HepG2 (cell line): ENCODE measurements around the gene SLC26A4. TPM values are rescaled to one million over a fixed set of nuclear protein-coding genes. Genes with fewer than 3 reads are reported as not detected.

Experiments
- FOXM1 ChIP-seq: sonication (generic); formaldehyde crosslinking; IDR thresholded peaks from 2 replicates; pipeline ENCODE4 v1.5.0; 2020; ENCODE audit warnings: missing genetic modification reagents
- HNRNPL ChIP-seq: fragments of 200-400 bp; formaldehyde crosslinking; IDR thresholded peaks from 2 replicates; pipeline ENCODE4 v1.6.1; 2017; ENCODE audit warnings: mild to moderate bottlenecking, low read depth, low read length
- LRRFIP1 ChIP-seq: sonication (generic); formaldehyde crosslinking; conservative IDR thresholded peaks from 2 replicates; pipeline ENCODE4 v1.4.0; 2020; ENCODE audit warnings: missing genetic modification reagents
- MAF1 ChIP-seq: sonication (generic); formaldehyde crosslinking; IDR thresholded peaks from 2 replicates; pipeline ENCODE4 v1.5.0; 2020; ENCODE audit warnings: missing genetic modification reagents, borderline replicate concordance
- MBNL3 ChIP-seq: fragments of 250-450 bp; sonication (Bioruptor Pico); conservative IDR thresholded peaks from 2 replicates; pipeline ENCODE4 v1.8.0; 2022; ENCODE audit warnings: mild to moderate bottlenecking, inconsistent platforms
- MEIS2 ChIP-seq: sonication (generic); formaldehyde crosslinking; IDR thresholded peaks from 2 replicates; pipeline ENCODE4 v1.9.0; 2021; ENCODE audit warnings: mild to moderate bottlenecking, missing genetic modification reagents
- MLXIP ChIP-seq: sonication (generic); formaldehyde crosslinking; IDR thresholded peaks from 2 replicates; pipeline ENCODE4 v1.9.0; 2021; ENCODE audit warnings: missing genetic modification reagents, borderline replicate concordance
- REL ChIP-seq: sonication (generic); formaldehyde crosslinking; conservative IDR thresholded peaks from 2 replicates; pipeline ENCODE4 v1.8.0; 2022; ENCODE audit warnings: mild to moderate bottlenecking, missing genetic modification reagents, moderate library complexity
- REPIN1 ChIP-seq: sonication (generic); formaldehyde crosslinking; IDR thresholded peaks from 2 replicates; pipeline ENCODE4 v1.8.0; 2022; ENCODE audit warnings: missing genetic modification reagents, low read depth, mild to moderate bottlenecking, borderline replicate concordance
- RNF2 ChIP-seq: fragments of 450-650 bp; conservative IDR thresholded peaks from 2 replicates; pipeline ENCODE4 v1.6.1; 2016; ENCODE audit warnings: low read depth
- RXRB ChIP-seq: IDR thresholded peaks from 2 replicates; pipeline ENCODE4 v1.6.1; 2016; ENCODE audit warnings: borderline replicate concordance, missing genetic modification reagents, missing compliant biosample characterization
- SOX5 ChIP-seq: IDR thresholded peaks from 2 replicates; pipeline ENCODE4 v1.6.1; 2016; ENCODE audit warnings: borderline replicate concordance
- SRSF4 ChIP-seq: fragments of 200-400 bp; formaldehyde crosslinking; IDR thresholded peaks from one replicate; pipeline ENCODE4 v1.6.1; 2018; ENCODE audit warnings: mild to moderate bottlenecking, low read depth, low read length, moderate library complexity; ENCODE audit not compliant: poor library complexity, severe bottlenecking
- STAG1 ChIP-seq: sonication (generic); formaldehyde crosslinking; IDR thresholded peaks from 2 replicates; pipeline ENCODE4 v1.4.0; 2020; ENCODE audit warnings: missing genetic modification reagents
- SUZ12 ChIP-seq: fragments of 150-350 bp; IDR thresholded peaks from 2 replicates; pipeline ENCODE4 v1.6.1; 2014; ENCODE audit warnings: low read depth, low read length
- TBP ChIP-seq: sonication (generic); formaldehyde crosslinking; IDR thresholded peaks from 2 replicates; pipeline ENCODE4 v1.5.0; 2020; ENCODE audit warnings: missing genetic modification reagents
- TCF7 ChIP-seq: sonication (generic); IDR thresholded peaks from 2 replicates; pipeline ENCODE4 v1.6.1; 2016; ENCODE audit warnings: antibody characterized with exemption, low read depth
- ZBTB1 ChIP-seq: sonication (generic); formaldehyde crosslinking; IDR thresholded peaks from 2 replicates; pipeline ENCODE4 v1.4.0; 2020; ENCODE audit warnings: missing genetic modification reagents, borderline replicate concordance
- ZBTB2 ChIP-seq: sonication (generic); formaldehyde crosslinking; IDR thresholded peaks from 2 replicates; pipeline ENCODE4 v1.8.0; 2022; ENCODE audit warnings: low read depth, missing genetic modification reagents
- ZBTB8A ChIP-seq: sonication (generic); formaldehyde crosslinking; IDR thresholded peaks from 2 replicates; pipeline ENCODE4 v1.4.0; 2020; ENCODE audit warnings: mild to moderate bottlenecking, low read depth, missing genetic modification reagents, borderline replicate concordance
- ZMAT3 ChIP-seq: sonication (generic); formaldehyde crosslinking; conservative IDR thresholded peaks from 2 replicates; pipeline ENCODE4 v1.7.0; 2021; ENCODE audit warnings: missing genetic modification reagents
- ZNF567 ChIP-seq: sonication (generic); formaldehyde crosslinking; IDR thresholded peaks from 2 replicates; pipeline ENCODE4 v1.8.1; 2023; ENCODE audit warnings: mild to moderate bottlenecking, missing genetic modification reagents, borderline replicate concordance
- ZNF570 ChIP-seq: sonication (generic); formaldehyde crosslinking; IDR thresholded peaks from 2 replicates; pipeline ENCODE4 v1.4.0; 2020; ENCODE audit warnings: mild to moderate bottlenecking, missing genetic modification reagents, borderline replicate concordance
- ZNF672 ChIP-seq: sonication (generic); formaldehyde crosslinking; IDR thresholded peaks from 2 replicates; pipeline ENCODE4 v1.8.1; 2022; ENCODE audit warnings: missing genetic modification reagents
- polyA plus RNA-seq, 8 experiments: library from polyadenylated mRNA; depleted of rRNA in 3 of 8; stranded (reverse) in 7 of 8; unstranded in 1 of 8; fragments of >200 nt; fragmentation: Illumina TruSeq in 4 of 8; extraction: Trizol in 4 of 8; gene quantifications; 2 replicates each; pipeline versions ENCODE4 v1.2.1 to v1.2.3, GENCODE V29; 2011 to 2016; ENCODE audit warnings: low read depth in 4 of 8, missing spikeins in 1 of 8, mixed read lengths in 1 of 8; ENCODE audit not compliant: insufficient read depth in 1 of 8
- total RNA-seq, 5 experiments: library from RNA; depleted of rRNA; stranded (reverse); fragments of >200 nt; fragmentation: Illumina TruSeq; extraction: Trizol; gene quantifications; 2 replicates each; pipeline ENCODE4 v1.2.3, GENCODE V29; 2016; ENCODE audit warnings: low read depth in 1 of 5

SLC26A4 gene
- total and polyA plus RNA-seq, 2 of the 13 experiments (the other 11 are each of a cell fraction or from before 2014, with no cell fraction given), result 0.08 to 0.11 TPM

- TF ChIP-seq ZBTB2 (CRISPR knock-in tag), result 0 out of 2 replicates have a peak, but pooled peaks have one; percentile 27
- TF ChIP-seq ZBTB8A (CRISPR knock-in tag), result no peak
- TF ChIP-seq REPIN1, result no peak; the same call in 1 of the 2 replicates
- 0 out of 2 replicates have a peak, but pooled peaks have one; percentile 28 for TF ChIP-seq SOX5 (CRISPR knock-in tag)
- TF ChIP-seq MAF1, result no peak
- TF ChIP-seq ZNF567 (CRISPR knock-in tag), result no peak
- no peak for TF ChIP-seq ZNF672 (CRISPR knock-in tag)
- TF ChIP-seq MEIS2 (CRISPR knock-in tag), result 0 out of 2 replicates have a peak, but pooled peaks have one; percentile 51
- peak; percentile 66; the same call in 1 of the 2 replicates for TF ChIP-seq RXRB
- no peak for TF ChIP-seq ZBTB1 (CRISPR knock-in tag)
- no peak for TF ChIP-seq REL
- TF ChIP-seq MBNL3 (CRISPR knock-in tag), result no peak
- no peak for TF ChIP-seq TBP (CRISPR knock-in tag)
- peak; percentile 79 for TF ChIP-seq STAG1 (CRISPR knock-in tag)
- TF ChIP-seq ZMAT3 (CRISPR knock-in tag), result peak; percentile 77; the same call in 1 of the 2 replicates
- TF ChIP-seq TCF7, result no peak
- no peak for TF ChIP-seq SRSF4
- no peak for TF ChIP-seq FOXM1
- TF ChIP-seq RNF2, result 0 out of 2 replicates have a peak, but pooled peaks have one; percentile 14
- TF ChIP-seq HNRNPL, result 0 out of 2 replicates have a peak, but pooled peaks have one; percentile 14
- no peak for TF ChIP-seq LRRFIP1
- no peak for TF ChIP-seq MLXIP (CRISPR knock-in tag)
- peak; percentile 53 for TF ChIP-seq SUZ12
- no peak for TF ChIP-seq ZNF570 (CRISPR knock-in tag)
These were observed 83.1 kb downstream of the SLC26A4 start, which contains the start of gene CBLL1 (continued) for GRCh38 chr7:107743567-107744344.
